Vagina (tissue), 2 donors: Measurements from ENCODE around the gene EPS15. TPM values are rescaled to one million over a fixed set of nuclear protein-coding genes. Genes with fewer than 3 reads are reported as not detected.
"Not testable (repeated sequence)": the region's sequence is repeated elsewhere in the genome, so short reads cannot be mapped to it uniquely, and the experiment has no call there.

Experiments used
- DNase-seq, 2 donors: peaks; one replicate each; pipeline ENCODE4 v3.0.0-alpha.2; 2017; ENCODE audit errors: extremely low spot score in 2 of 2
- H3K27ac ChIP-seq: fragments of 200-600 bp; sonication (generic); one replicate; pipeline ENCODE4 v1.5.1; 2019
- H3K27me3 ChIP-seq: fragments of 200-600 bp; sonication (generic); one replicate; pipeline ENCODE4 v1.5.1; 2019
- H3K36me3 ChIP-seq, 2 donors: fragments of 200-600 bp; sonication (generic); one replicate each; pipeline ENCODE4 v1.5.1; 2017 to 2019
- H3K4me1 ChIP-seq: fragments of 200-600 bp; sonication (generic); one replicate; pipeline ENCODE4 v1.5.1; 2019
- H3K4me3 ChIP-seq, 2 donors: fragments of 200-600 bp; sonication (generic); 1 replicate in 1 of 2; 2 replicates in 1 of 2; pipeline ENCODE4 v1.5.1; 2016 to 2019
- H3K9me3 ChIP-seq: fragments of 200-600 bp; sonication (generic); one replicate; pipeline ENCODE4 v1.5.1; 2019
- POLR2A ChIP-seq, 2 donors: fragments of 450-650 bp; IDR thresholded peaks; one replicate each; pipeline ENCODE4 v1.6.1; 2017; ENCODE audit warnings: antibody characterized with exemption in 2 of 2, mild to moderate bottlenecking in 2 of 2, moderate library complexity in 2 of 2
- POLR2AphosphoS5 ChIP-seq, 2 donors: sonication (generic); formaldehyde crosslinking; IDR thresholded peaks; one replicate each; pipeline ENCODE4 v1.9.0; 2017; ENCODE audit warnings: antibody characterized with exemption in 2 of 2, mild to moderate bottlenecking in 2 of 2, low read depth in 1 of 2; ENCODE audit not compliant: insufficient read depth in 1 of 2
- intact Hi-C: fragments of 100-400 bp; cut with DNase I; formaldehyde crosslinking; loops from one replicate; pipeline ENCODE4 v1.15.1; 2023
- total RNA-seq: library from RNA; depleted of rRNA; stranded (reverse); fragments of >200 nt; gene quantifications from one replicate; pipeline ENCODE4 v1.2.3, GENCODE V29; 2016
- TF ChIP-seq, protein P1 (sequence below), 3 experiments: fragments of 450-650 bp in 2 of 3; fragments of 200-600 bp in 1 of 3; sonication (generic) in 1 of 3; IDR thresholded peaks; one replicate each; pipeline ENCODE4 v1.5.1; 2017 to 2019; ENCODE audit warnings: antibody characterized with exemption in 3 of 3, mild to moderate bottlenecking in 2 of 3, moderate library complexity in 2 of 3

EPS15 gene
- total RNA-seq, 1 donor from 2014 or later: 70.5 TPM

GRCh38 chr1:51565009-51565408, 45.9 kb upstream of the EPS15 start:
- H3K27ac ChIP-seq: no peak overlapping the region

DNA sequence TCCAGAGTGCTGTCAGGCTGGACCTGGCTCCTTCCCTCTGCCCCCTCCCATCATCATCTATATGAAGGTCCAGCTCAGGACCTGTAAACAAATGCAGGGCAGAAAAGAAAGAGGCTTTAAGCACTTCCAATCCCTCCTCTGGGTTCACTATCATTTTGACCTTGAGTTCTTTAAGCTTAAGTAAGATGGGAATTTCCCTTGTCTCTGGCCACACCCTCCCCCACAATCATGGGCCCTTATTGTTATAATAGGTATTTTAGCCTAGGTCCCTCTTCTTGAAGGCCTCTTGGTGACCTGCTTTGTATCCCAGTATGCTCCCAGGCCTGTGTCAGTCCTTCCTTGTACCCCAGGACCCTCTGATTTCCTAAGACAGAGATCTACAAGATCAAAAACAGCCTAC, 45.1 kb upstream of the EPS15 start:
- Histone ChIP-seq H3K9me3 (no peaks in the 10 kb centered on the region), H3K27ac (no peak overlapping the region), H3K27me3 (no peaks in the 10 kb centered on the region), H3K36me3 (no peaks in the 10 kb centered on the region), H3K4me1 (peaks cover 16% of the 10 kb centered on the region), H3K4me3 (no peak overlapping the region)
- intact Hi-C loops: no loop called here
- DNase-seq: no peak
- TF ChIP-seq, protein P1, sequence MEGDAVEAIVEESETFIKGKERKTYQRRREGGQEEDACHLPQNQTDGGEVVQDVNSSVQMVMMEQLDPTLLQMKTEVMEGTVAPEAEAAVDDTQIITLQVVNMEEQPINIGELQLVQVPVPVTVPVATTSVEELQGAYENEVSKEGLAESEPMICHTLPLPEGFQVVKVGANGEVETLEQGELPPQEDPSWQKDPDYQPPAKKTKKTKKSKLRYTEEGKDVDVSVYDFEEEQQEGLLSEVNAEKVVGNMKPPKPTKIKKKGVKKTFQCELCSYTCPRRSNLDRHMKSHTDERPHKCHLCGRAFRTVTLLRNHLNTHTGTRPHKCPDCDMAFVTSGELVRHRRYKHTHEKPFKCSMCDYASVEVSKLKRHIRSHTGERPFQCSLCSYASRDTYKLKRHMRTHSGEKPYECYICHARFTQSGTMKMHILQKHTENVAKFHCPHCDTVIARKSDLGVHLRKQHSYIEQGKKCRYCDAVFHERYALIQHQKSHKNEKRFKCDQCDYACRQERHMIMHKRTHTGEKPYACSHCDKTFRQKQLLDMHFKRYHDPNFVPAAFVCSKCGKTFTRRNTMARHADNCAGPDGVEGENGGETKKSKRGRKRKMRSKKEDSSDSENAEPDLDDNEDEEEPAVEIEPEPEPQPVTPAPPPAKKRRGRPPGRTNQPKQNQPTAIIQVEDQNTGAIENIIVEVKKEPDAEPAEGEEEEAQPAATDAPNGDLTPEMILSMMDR (IDR thresholded peaks at IDR 0.05): no peak

More at GRCh38 chr1:51565009-51565408, 45.9 kb upstream of the EPS15 start:
- Histone ChIP-seq H3K9me3 (no peaks in the 10 kb centered on the region), H3K27me3 (no peaks in the 10 kb centered on the region), H3K36me3 (no peaks in the 10 kb centered on the region), H3K4me3 (no peak overlapping the region), H3K4me1 (peaks cover 23% of the 10 kb centered on the region)
- no peak for DNase-seq
- TF ChIP-seq POLR2A (IDR thresholded peaks at IDR 0.05) (no peak), POLR2AphosphoS5 (IDR thresholded peaks at IDR 0.05; ENCODE audit: insufficient read depth in 1 of 2, low read depth in 1 of 2) (no peak)
- TF ChIP-seq, protein P1 (IDR thresholded peaks at IDR 0.05): no peak
- intact Hi-C loops: no loop called here

DNA sequence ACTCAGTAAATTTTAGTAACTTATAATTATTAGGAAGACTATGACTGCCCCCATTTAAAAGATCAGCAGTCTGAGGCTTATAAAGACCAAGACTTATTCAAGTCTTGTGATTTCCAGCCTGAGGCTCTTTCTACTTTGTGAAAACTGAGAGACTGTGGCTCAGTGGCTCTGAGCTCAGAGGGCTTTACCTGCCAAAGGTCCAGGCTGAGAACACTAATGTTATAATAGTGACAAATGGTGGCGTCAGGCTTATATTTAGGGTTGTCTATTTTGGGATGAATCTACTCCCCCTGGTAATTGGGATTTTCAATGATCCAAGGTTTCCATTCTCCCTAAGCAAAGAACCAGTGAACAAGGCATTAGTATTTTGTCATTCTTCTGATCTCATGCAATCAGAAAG, 42.6 kb upstream of the EPS15 start:
- Histone ChIP-seq H3K4me3 (no peak overlapping the region), H3K27me3 (no peaks in the 10 kb centered on the region), H3K9me3 (no peaks in the 10 kb centered on the region), H3K27ac (no peak overlapping the region), H3K4me1 (peaks cover 5% of the 10 kb centered on the region), H3K36me3 (no peaks in the 10 kb centered on the region)
- DNase-seq: no peak
- TF ChIP-seq POLR2A (IDR thresholded peaks at IDR 0.05): no peak
- TF ChIP-seq, protein P1 (IDR thresholded peaks at IDR 0.05): no peak
- TF ChIP-seq POLR2AphosphoS5 (IDR thresholded peaks at IDR 0.05; ENCODE audit: insufficient read depth in 1 of 2, low read depth in 1 of 2): no peak
- intact Hi-C loops: no loop called here

DNA sequence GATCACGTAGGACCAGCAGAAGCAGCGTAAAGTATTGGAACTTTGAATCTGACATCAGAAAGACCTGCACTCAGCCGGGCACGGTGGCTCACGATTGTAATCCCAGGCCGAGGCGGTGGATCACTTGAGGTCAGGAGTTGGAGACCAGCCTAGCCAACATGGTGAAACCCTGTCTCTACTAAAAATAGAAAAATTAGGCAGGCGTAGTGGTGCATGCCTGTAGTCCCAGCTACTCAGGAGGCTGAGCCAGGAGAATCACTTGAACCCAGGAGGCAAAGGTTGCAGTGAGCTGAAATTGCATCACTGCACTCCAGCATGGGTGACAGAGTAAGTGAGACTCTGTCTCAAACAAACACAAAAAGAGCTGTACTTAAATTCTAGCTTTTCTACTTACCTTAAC, 41.8 kb upstream of the EPS15 start:
- H3K9me3 ChIP-seq, H3K27me3 ChIP-seq, H3K4me1 ChIP-seq, H3K36me3 ChIP-seq, H3K27ac ChIP-seq, H3K4me3 ChIP-seq, DNase-seq, intact Hi-C loops: not testable (repeated sequence)

GRCh38 chr1:51560034-51560433, 41.0 kb upstream of the EPS15 start:
- H3K4me1 ChIP-seq: peaks cover 5% of the 10 kb centered on the region
- TF ChIP-seq POLR2AphosphoS5 (IDR thresholded peaks at IDR 0.05; ENCODE audit: insufficient read depth in 1 of 2, low read depth in 1 of 2): no peak
- TF ChIP-seq, protein P1 (IDR thresholded peaks at IDR 0.05): no peak
- TF ChIP-seq POLR2A (IDR thresholded peaks at IDR 0.05): no peak
- no peaks in the 10 kb centered on the region for H3K36me3 ChIP-seq
- DNase-seq: no peak
- H3K4me3 ChIP-seq: no peak overlapping the region
- no peak overlapping the region for H3K27ac ChIP-seq
- no peaks in the 10 kb centered on the region for H3K9me3 ChIP-seq
- no peaks in the 10 kb centered on the region for H3K27me3 ChIP-seq
- intact Hi-C loops: no loop called here

GRCh38 chr1:51559501-51559900, 40.4 kb upstream of the EPS15 start:
- TF ChIP-seq POLR2A (IDR thresholded peaks at IDR 0.05) (no peak), POLR2AphosphoS5 (IDR thresholded peaks at IDR 0.05; ENCODE audit: insufficient read depth in 1 of 2, low read depth in 1 of 2) (no peak)
- TF ChIP-seq, protein P1 (IDR thresholded peaks at IDR 0.05): no peak
- no peaks in the 10 kb centered on the region for H3K9me3 ChIP-seq
- no peaks in the 10 kb centered on the region for H3K36me3 ChIP-seq
- H3K27me3 ChIP-seq: no peaks in the 10 kb centered on the region
- H3K4me3 ChIP-seq: no peak overlapping the region
- intact Hi-C loops: no loop called here
- peaks cover 5% of the 10 kb centered on the region for H3K4me1 ChIP-seq
- DNase-seq: no peak
- H3K27ac ChIP-seq: no peak overlapping the region
